Stimulated activated CD4-positive, alpha-beta T cell treated with anti-CD3 and anti-CD28 coated beads, TNF-alpha, amount 100 ng/mL, for 48 hours (primary cell): ENCODE results near the gene WDR81.
"Not testable (repeated sequence)": the region's sequence is repeated elsewhere in the genome, so short reads cannot be mapped to it uniquely, and the experiment has no call there.

Source experiments
- DNase-seq, 3 donors: peaks; one replicate each; pipeline ENCODE4 v3.0.0-alpha.2; 2020; ENCODE audit warnings: low read depth in 3 of 3

Gene WDR81

GRCh38 chr17:1724351-1724868 lies at the start of gene WDR81:
Gene WDR81, plus strand, starts transcription at chr17:1724704. Its CDS starts 256 bp downstream, at chr17:1724960.
- peak; percentile 67 to 89 (median 75) for DNase-seq

- DNase-seq, result no peak
Measured at GRCh38 chr17:1676401-1676800, 48.1 kb upstream of the WDR81 start.

- DNase-seq, result no peak
Measured at GRCh38 chr17:1683459-1683858, 41.0 kb upstream of the WDR81 start.

GRCh38 chr17:1684378-1685189 lies 39.9 kb upstream of the WDR81 start, which contains the start of gene PRPF8:
Gene PRPF8, minus strand, starts transcription at chr17:1684867. Its CDS starts 296 bp downstream, at chr17:1684571.
- peak; percentile 96 to 98 (median 97) for DNase-seq

GRCh38 chr17:1686086-1686485 lies 38.4 kb upstream of the WDR81 start:
- no peak for DNase-seq

- not testable (repeated sequence) for DNase-seq
Measured at GRCh38 chr17:1688405-1688804, 36.1 kb upstream of the WDR81 start.

GRCh38 chr17:1690544-1691221 lies 33.8 kb upstream of the WDR81 start:
- no peak for DNase-seq

- DNase-seq, result no peak
Measured at GRCh38 chr17:1693339-1693738, 31.2 kb upstream of the WDR81 start.

- DNase-seq, result no peak
Measured at GRCh38 chr17:1695365-1695764, 29.1 kb upstream of the WDR81 start.

GRCh38 chr17:1697681-1698080 lies 26.8 kb upstream of the WDR81 start:
- DNase-seq, result no peak

GRCh38 chr17:1699891-1700290 lies 24.6 kb upstream of the WDR81 start:
- not testable (repeated sequence) for DNase-seq

GRCh38 chr17:1703063-1703462 lies 21.4 kb upstream of the WDR81 start:
- no peak for DNase-seq

- DNase-seq, result no peak
Measured at GRCh38 chr17:1705004-1705403, 19.5 kb upstream of the WDR81 start.

- DNase-seq, result no peak
Measured at GRCh38 chr17:1707107-1707506, 17.4 kb upstream of the WDR81 start.

GRCh38 chr17:1708791-1709346 lies 15.6 kb upstream of the WDR81 start:
- DNase-seq, result not testable (repeated sequence)

GRCh38 chr17:1709403-1709951 lies 15.0 kb upstream of the WDR81 start:
- no peak for DNase-seq

- no peak for DNase-seq
Measured at GRCh38 chr17:1709971-1710806, 14.3 kb upstream of the WDR81 start, which contains the start of gene TLCD2. Gene TLCD2, minus strand, starts transcription at chr17:1710377. Its CDS starts 135 bp downstream, at chr17:1710242.

- no peak for DNase-seq
Measured at GRCh38 chr17:1710807-1711553, 13.5 kb upstream of the WDR81 start.

- no peak for DNase-seq
Measured at GRCh38 chr17:1711804-1712203, 12.7 kb upstream of the WDR81 start.

- DNase-seq, result no peak
Measured at GRCh38 chr17:1712271-1712670, 12.2 kb upstream of the WDR81 start.
